Ishikawa (cell line): ENCODE measurements around the gene EPHA8.

Experiments used
- CEBPB ChIP-seq: IDR thresholded peaks from 2 replicates; pipeline ENCODE4 v1.6.1; 2012
- CREB1 ChIP-seq: IDR thresholded peaks from 2 replicates; pipeline ENCODE4 v1.6.1; 2012; ENCODE audit warnings: low read depth
- EP300 ChIP-seq: IDR thresholded peaks from 2 replicates; pipeline ENCODE4 v1.6.1; 2012; ENCODE audit warnings: borderline replicate concordance
- FOXM1 ChIP-seq: IDR thresholded peaks from 2 replicates; pipeline ENCODE4 v1.6.1; 2012; ENCODE audit warnings: low read depth, borderline replicate concordance
- MAX ChIP-seq: IDR thresholded peaks from 2 replicates; pipeline ENCODE4 v1.6.1; 2012
- NFIC ChIP-seq: IDR thresholded peaks from 2 replicates; pipeline ENCODE4 v1.6.1; 2012
- RAD21 ChIP-seq: IDR thresholded peaks from 2 replicates; pipeline ENCODE4 v1.6.1; 2012; ENCODE audit warnings: low read depth
- TAF1 ChIP-seq: IDR thresholded peaks from 2 replicates; pipeline ENCODE4 v1.6.1; 2012; ENCODE audit warnings: low read depth, mild to moderate bottlenecking
- TCF12 ChIP-seq: IDR thresholded peaks from 2 replicates; pipeline ENCODE4 v1.6.1; 2012; ENCODE audit warnings: low read depth
- TEAD4 ChIP-seq: IDR thresholded peaks from 2 replicates; pipeline ENCODE4 v1.6.1; 2012
- YY1 ChIP-seq: IDR thresholded peaks from 2 replicates; pipeline ENCODE4 v1.6.1; 2012; ENCODE audit warnings: low read depth
- ZBTB7A ChIP-seq: IDR thresholded peaks from 2 replicates; pipeline ENCODE4 v1.6.1; 2012; ENCODE audit warnings: low read depth
- TF ChIP-seq, protein P1 (sequence below): IDR thresholded peaks from 2 replicates; pipeline ENCODE4 v1.6.1; 2012; ENCODE audit warnings: low read depth, mild to moderate bottlenecking

DNA sequence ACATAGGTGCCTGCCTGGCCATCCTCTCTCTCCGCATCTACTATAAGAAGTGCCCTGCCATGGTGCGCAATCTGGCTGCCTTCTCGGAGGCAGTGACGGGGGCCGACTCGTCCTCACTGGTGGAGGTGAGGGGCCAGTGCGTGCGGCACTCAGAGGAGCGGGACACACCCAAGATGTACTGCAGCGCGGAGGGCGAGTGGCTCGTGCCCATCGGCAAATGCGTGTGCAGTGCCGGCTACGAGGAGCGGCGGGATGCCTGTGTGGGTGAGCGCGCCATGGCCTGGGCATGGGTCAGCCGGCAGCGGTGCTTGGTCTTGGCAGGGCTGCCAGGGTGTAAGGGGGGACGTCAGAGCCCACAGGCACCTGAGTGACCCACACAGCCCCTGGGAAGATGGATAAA lies 13.3 kb downstream of the EPHA8 start:
- TF ChIP-seq MAX, result no peak
- TF ChIP-seq CEBPB, result no peak
- TF ChIP-seq, protein P1, sequence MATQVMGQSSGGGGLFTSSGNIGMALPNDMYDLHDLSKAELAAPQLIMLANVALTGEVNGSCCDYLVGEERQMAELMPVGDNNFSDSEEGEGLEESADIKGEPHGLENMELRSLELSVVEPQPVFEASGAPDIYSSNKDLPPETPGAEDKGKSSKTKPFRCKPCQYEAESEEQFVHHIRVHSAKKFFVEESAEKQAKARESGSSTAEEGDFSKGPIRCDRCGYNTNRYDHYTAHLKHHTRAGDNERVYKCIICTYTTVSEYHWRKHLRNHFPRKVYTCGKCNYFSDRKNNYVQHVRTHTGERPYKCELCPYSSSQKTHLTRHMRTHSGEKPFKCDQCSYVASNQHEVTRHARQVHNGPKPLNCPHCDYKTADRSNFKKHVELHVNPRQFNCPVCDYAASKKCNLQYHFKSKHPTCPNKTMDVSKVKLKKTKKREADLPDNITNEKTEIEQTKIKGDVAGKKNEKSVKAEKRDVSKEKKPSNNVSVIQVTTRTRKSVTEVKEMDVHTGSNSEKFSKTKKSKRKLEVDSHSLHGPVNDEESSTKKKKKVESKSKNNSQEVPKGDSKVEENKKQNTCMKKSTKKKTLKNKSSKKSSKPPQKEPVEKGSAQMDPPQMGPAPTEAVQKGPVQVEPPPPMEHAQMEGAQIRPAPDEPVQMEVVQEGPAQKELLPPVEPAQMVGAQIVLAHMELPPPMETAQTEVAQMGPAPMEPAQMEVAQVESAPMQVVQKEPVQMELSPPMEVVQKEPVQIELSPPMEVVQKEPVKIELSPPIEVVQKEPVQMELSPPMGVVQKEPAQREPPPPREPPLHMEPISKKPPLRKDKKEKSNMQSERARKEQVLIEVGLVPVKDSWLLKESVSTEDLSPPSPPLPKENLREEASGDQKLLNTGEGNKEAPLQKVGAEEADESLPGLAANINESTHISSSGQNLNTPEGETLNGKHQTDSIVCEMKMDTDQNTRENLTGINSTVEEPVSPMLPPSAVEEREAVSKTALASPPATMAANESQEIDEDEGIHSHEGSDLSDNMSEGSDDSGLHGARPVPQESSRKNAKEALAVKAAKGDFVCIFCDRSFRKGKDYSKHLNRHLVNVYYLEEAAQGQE, result no peak
- TF ChIP-seq FOXM1, result no peak
- no peak for TF ChIP-seq EP300
- TF ChIP-seq CREB1, result no peak
- TF ChIP-seq NFIC, result no peak
- no peak for TF ChIP-seq RAD21
- no peak for TF ChIP-seq YY1
- TF ChIP-seq TAF1, result no peak
- no peak for TF ChIP-seq TCF12
- no peak for TF ChIP-seq ZBTB7A
- no peak for TF ChIP-seq TEAD4
